Suprapubic skin (tissue), 4 donors: ENCODE results near the gene S100A16. TPM values are rescaled to one million over a fixed set of nuclear protein-coding genes. Genes with fewer than 3 reads are reported as not detected.
A peak's percentile ranks its signal among the peaks of the same experiment; 100 is the strongest.

Source experiments
- DNase-seq, 2 donors: peaks; one replicate each; pipeline ENCODE4 v3.0.0-alpha.2; 2019; ENCODE audit warnings: low spot score in 2 of 2
- H3K27ac ChIP-seq: fragments of 200-600 bp; sonication (generic); one replicate; pipeline ENCODE4 v1.5.1; 2019
- H3K27me3 ChIP-seq: fragments of 200-600 bp; sonication (generic); one replicate; pipeline ENCODE4 v1.5.1; 2019
- H3K36me3 ChIP-seq: fragments of 200-600 bp; sonication (generic); one replicate; pipeline ENCODE4 v1.5.1; 2019
- H3K4me1 ChIP-seq: fragments of 200-600 bp; sonication (generic); one replicate; pipeline ENCODE4 v1.5.1; 2019
- H3K4me3 ChIP-seq: fragments of 200-600 bp; sonication (generic); one replicate; pipeline ENCODE4 v1.5.1; 2019; ENCODE audit warnings: mild to moderate bottlenecking
- H3K9me3 ChIP-seq: fragments of 200-600 bp; sonication (generic); one replicate; pipeline ENCODE4 v1.5.1; 2019
- EP300 ChIP-seq: sonication (generic); formaldehyde crosslinking; IDR thresholded peaks from one replicate; pipeline ENCODE4 v1.6.1; 2017; ENCODE audit warnings: antibody characterized with exemption
- POLR2A ChIP-seq, 2 donors: fragments of 450-650 bp; IDR thresholded peaks; one replicate each; pipeline ENCODE4 v1.6.1; 2017; ENCODE audit warnings: antibody characterized with exemption in 2 of 2, mild to moderate bottlenecking in 2 of 2, moderate library complexity in 2 of 2
- POLR2AphosphoS5 ChIP-seq, 3 donors: sonication (generic); formaldehyde crosslinking; IDR thresholded peaks; one replicate each; pipeline ENCODE4 v1.6.1; 2017; ENCODE audit warnings: antibody characterized with exemption in 3 of 3
- WGBS: methylation state at CpG from one replicate; pipeline ENCODE4 v1.1.5; 2018; 5-methylcytosine and 5-hydroxymethylcytosine counted together
- total RNA-seq, 4 donors: library from RNA; depleted of rRNA; stranded (reverse); fragments of >200 nt; gene quantifications; one replicate each; pipeline ENCODE4 v1.1.0, GENCODE V29; 2016
- TF ChIP-seq, protein P1 (sequence below), 2 donors: fragments of 200-600 bp in 1 of 2; fragments of 450-650 bp in 1 of 2; sonication (generic) in 1 of 2; IDR thresholded peaks; one replicate each; pipeline ENCODE4 v1.5.1; 2016 to 2019; ENCODE audit warnings: antibody characterized with exemption in 2 of 2, mild to moderate bottlenecking in 1 of 2, moderate library complexity in 1 of 2

The S100A16 gene
- total RNA-seq, 4 donors from 2014 or later, result 133 to 668 (median 414) TPM

DNA sequence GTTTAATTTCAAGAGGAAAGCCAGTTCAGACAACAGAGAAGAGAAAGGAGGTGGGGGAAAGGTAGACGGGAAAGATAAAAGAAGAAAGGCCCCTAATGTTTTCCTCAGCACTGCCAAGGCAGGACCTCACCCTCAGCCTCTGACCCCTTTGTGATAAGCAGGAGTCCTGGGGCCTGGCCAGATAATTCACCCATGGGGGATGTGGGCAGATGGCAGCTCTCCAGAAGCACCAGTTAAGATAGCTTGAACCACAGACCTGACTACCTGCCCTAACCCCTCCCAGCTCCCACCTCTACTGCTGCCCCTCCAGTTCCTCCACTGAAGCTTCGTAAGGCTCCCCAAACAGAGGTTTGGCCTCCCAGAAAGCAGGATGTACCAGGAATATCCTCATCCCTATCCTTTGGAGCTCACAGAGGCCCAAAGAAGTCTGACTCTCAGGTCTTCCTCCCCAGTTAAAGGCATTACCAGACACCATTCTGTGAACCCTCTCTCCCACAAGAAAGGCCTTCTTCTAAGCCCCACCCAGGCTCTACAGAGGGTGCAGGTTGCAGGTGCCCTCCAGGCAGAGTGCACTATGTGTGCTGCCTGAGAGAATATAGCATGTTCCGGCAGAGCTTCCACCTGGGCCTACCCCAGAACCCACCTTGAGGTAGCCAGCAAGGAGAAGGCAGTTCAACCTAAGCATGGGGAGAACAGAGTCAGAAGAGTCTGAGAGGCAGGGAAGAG is 36.4 kb upstream of the S100A16 start:
- no peak overlapping the region for H3K27ac ChIP-seq
- DNase-seq, result peak; percentile 51 to 73
- 41% methylated on average over 3 of the region's 3 CpGs for WGBS
- H3K36me3 ChIP-seq, result peaks cover 24% of the 10 kb centered on the region
- H3K4me3 ChIP-seq, result no peak overlapping the region
- TF ChIP-seq, protein P1, sequence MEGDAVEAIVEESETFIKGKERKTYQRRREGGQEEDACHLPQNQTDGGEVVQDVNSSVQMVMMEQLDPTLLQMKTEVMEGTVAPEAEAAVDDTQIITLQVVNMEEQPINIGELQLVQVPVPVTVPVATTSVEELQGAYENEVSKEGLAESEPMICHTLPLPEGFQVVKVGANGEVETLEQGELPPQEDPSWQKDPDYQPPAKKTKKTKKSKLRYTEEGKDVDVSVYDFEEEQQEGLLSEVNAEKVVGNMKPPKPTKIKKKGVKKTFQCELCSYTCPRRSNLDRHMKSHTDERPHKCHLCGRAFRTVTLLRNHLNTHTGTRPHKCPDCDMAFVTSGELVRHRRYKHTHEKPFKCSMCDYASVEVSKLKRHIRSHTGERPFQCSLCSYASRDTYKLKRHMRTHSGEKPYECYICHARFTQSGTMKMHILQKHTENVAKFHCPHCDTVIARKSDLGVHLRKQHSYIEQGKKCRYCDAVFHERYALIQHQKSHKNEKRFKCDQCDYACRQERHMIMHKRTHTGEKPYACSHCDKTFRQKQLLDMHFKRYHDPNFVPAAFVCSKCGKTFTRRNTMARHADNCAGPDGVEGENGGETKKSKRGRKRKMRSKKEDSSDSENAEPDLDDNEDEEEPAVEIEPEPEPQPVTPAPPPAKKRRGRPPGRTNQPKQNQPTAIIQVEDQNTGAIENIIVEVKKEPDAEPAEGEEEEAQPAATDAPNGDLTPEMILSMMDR (IDR thresholded peaks at IDR 0.05), result no peak
- TF ChIP-seq POLR2AphosphoS5 (IDR thresholded peaks at IDR 0.05) (no peak), EP300 (no peak), POLR2A (IDR thresholded peaks at IDR 0.05) (no peak)
- no peaks in the 10 kb centered on the region for H3K9me3 ChIP-seq
- H3K4me1 ChIP-seq, result peaks cover 10% of the 10 kb centered on the region
- no peaks in the 10 kb centered on the region for H3K27me3 ChIP-seq

DNA sequence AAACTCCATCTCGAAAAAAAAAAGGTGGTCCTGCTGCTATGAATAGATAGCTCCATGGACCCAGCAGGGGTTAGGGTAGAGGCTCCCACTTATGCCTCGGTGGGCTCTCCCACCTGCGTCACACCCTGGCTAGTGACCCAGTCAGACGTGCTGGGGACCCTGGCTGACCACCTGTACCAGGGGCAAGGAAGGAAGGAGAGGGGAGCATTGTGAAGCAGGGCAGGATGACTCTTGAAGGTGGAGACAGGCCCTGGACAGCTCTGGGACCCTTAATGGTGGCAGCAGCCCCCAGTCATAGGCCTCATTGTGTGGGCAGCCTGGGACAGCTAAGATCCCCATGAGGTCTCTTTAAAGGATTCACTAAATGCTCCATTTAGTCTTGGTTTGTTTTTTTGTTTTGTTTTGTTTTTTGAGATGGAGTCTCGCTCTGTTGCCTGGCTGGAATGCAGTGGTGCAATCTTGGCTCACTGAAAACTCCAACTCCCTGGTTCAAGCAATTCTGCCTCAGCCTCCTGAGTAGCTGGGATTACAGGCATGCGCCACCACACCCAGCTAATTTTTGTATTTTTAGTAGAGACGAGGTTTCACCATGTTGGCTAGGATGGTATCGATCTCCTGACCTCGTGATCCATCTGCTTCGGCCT is 35.2 kb upstream of the S100A16 start:
- Histone ChIP-seq H3K9me3 (no peaks in the 10 kb centered on the region), H3K4me1 (peaks cover 10% of the 10 kb centered on the region), H3K27me3 (no peaks in the 10 kb centered on the region), H3K36me3 (peaks cover 36% of the 10 kb centered on the region), H3K4me3 (no peak overlapping the region), H3K27ac (no peak overlapping the region)
- TF ChIP-seq POLR2A (IDR thresholded peaks at IDR 0.05), result no peak
- no peak for TF ChIP-seq EP300
- no peak for TF ChIP-seq POLR2AphosphoS5 (IDR thresholded peaks at IDR 0.05)
- TF ChIP-seq, protein P1 (IDR thresholded peaks at IDR 0.05), result no peak
- DNase-seq, result peak in 1 of 2 donors; percentile 57
- WGBS, result 76% methylated on average over 10 of the region's 10 CpGs

DNA sequence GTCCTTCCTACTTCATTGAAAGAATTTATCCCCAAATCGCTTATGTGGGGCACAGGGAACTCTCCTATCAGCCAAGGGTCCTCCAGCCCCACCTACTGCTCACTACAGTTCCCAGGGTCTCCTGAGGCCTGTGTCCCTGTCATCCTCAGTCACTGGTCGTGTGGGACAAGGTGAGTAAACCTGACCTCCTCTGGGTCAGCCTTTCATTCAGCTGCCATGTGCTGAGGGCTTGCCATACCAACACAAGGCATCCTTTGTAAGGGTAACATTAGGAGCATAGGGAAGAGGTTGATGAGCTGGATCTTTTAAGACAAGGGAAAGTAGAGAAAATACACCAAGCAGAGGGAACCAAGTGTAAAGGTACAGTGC is 34.4 kb upstream of the S100A16 start:
- H3K4me3 ChIP-seq, result no peak overlapping the region
- peaks cover 43% of the 10 kb centered on the region for H3K36me3 ChIP-seq
- WGBS, result 50% methylated on average over 2 of the region's 2 CpGs
- TF ChIP-seq, protein P1 (IDR thresholded peaks at IDR 0.05), result no peak
- TF ChIP-seq POLR2A (IDR thresholded peaks at IDR 0.05), result no peak
- TF ChIP-seq POLR2AphosphoS5 (IDR thresholded peaks at IDR 0.05), result no peak
- TF ChIP-seq EP300, result no peak
- H3K4me1 ChIP-seq, result peaks cover 10% of the 10 kb centered on the region
- peak in 1 of 2 donors; percentile 55 for DNase-seq
- H3K27me3 ChIP-seq, result no peaks in the 10 kb centered on the region
- H3K27ac ChIP-seq, result peak overlapping the region; percentile 12
- no peaks in the 10 kb centered on the region for H3K9me3 ChIP-seq

DNA sequence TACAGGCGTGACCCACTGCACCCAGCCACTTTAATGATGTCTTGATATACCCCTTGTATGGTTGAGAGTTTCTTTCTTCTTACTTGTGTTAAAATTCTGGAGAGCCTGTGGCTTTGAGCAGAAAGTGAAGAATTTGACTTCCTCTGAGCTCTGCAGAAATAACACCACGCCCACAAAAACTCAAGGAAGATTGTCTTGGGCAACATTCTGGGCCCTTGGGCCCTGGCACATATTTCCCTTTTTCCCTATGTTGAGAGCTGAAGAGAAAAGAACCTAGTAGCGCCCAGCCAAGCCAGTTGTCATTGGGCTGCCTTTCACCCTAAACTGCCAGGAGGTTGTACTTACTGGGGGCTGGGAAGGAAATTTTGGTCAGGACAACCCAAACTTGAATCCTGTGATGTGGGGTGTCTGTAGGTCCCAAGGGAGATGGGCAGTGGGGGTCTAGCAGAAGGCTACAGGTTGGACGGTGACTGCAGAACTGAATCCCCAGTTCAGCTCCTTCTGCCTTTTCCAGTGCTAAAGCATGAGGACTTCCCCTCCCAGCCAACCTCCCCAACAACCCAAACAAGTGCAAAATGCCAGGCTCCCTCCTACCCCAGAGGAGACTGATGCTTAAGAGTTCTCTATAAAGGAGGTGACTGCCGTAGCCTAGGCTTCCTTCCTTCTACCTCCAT is 33.9 kb upstream of the S100A16 start:
- peak in 1 of 2 donors; percentile 55 for DNase-seq
- Histone ChIP-seq H3K9me3 (no peaks in the 10 kb centered on the region), H3K36me3 (peaks cover 49% of the 10 kb centered on the region), H3K4me3 (no peak overlapping the region), H3K27ac (peak overlapping the region; percentile 12), H3K27me3 (no peaks in the 10 kb centered on the region), H3K4me1 (peaks cover 10% of the 10 kb centered on the region)
- TF ChIP-seq POLR2AphosphoS5 (IDR thresholded peaks at IDR 0.05) (no peak), EP300 (no peak), POLR2A (IDR thresholded peaks at IDR 0.05) (no peak)
- TF ChIP-seq, protein P1 (IDR thresholded peaks at IDR 0.05), result no peak
- WGBS, result 71% methylated on average over 5 of the region's 5 CpGs

DNA sequence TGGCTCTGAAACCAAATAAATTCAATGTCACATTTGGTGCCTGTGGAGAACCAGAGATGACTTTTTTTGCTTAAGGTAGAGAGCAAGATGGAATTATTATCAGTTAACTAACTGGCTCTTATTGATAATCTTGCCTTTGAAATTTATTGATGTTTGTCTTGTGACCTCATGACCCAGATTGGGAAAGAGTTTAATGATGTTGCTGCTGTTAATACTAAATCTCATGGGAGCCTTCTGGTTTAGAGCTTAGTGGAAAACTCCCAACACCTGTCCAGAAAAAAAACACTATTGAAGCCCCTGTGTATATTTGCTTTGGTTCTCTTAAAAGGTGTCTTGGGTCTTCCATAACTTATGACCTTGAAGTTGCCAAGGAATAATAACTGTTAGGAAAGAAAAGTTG is 30.9 kb upstream of the S100A16 start:
- Histone ChIP-seq H3K4me3 (no peak overlapping the region), H3K9me3 (no peaks in the 10 kb centered on the region), H3K4me1 (peaks cover 4% of the 10 kb centered on the region), H3K36me3 (peaks cover 79% of the 10 kb centered on the region), H3K27me3 (no peaks in the 10 kb centered on the region), H3K27ac (no peak overlapping the region)
- TF ChIP-seq POLR2A (IDR thresholded peaks at IDR 0.05) (no peak), POLR2AphosphoS5 (IDR thresholded peaks at IDR 0.05) (no peak), EP300 (no peak)
- TF ChIP-seq, protein P1 (IDR thresholded peaks at IDR 0.05), result no peak
- no peak for DNase-seq
